Neural cell (in vitro differentiated cells): ENCODE measurements around the gene HCST.

Experiments used
- MXI1 ChIP-seq: fragments of 450-650 bp; conservative IDR thresholded peaks from 2 replicates; pipeline ENCODE4 v1.6.1; 2014; ENCODE audit warnings: antibody characterized with exemption, mild to moderate bottlenecking; ENCODE audit not compliant: poor library complexity, severe bottlenecking
- POLR2AphosphoS5 ChIP-seq: IDR thresholded peaks from 2 replicates; pipeline ENCODE4 v1.6.1; 2012
- TAF1 ChIP-seq: IDR thresholded peaks from 2 replicates; pipeline ENCODE4 v1.6.1; 2012; ENCODE audit warnings: low read depth
- TF ChIP-seq, protein P1 (sequence below): fragments of 450-650 bp; IDR thresholded peaks from 2 replicates; pipeline ENCODE4 v1.5.1; 2014; ENCODE audit warnings: antibody characterized with exemption, mild to moderate bottlenecking, moderate library complexity; ENCODE audit not compliant: poor library complexity, severe bottlenecking

DNA sequence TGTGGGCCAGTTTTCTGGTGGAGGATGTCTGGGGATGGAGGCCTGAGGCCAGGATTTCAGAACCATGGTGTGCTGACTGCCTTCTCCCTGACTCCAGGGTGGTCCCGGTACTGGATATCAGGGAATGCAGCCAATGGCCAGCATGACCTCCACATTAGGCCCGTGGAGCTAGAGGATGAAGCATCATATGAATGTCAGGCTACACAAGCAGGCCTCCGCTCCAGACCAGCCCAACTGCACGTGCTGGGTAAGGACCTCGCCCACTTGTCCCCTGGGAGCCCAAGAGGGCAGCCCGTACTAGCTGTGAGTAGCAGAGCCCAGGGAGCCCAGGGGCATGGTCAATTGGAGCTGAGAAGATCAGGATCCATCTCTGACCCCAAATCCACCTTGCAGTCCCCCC is 44.0 kb upstream of the HCST start:
- TF ChIP-seq, protein P1, sequence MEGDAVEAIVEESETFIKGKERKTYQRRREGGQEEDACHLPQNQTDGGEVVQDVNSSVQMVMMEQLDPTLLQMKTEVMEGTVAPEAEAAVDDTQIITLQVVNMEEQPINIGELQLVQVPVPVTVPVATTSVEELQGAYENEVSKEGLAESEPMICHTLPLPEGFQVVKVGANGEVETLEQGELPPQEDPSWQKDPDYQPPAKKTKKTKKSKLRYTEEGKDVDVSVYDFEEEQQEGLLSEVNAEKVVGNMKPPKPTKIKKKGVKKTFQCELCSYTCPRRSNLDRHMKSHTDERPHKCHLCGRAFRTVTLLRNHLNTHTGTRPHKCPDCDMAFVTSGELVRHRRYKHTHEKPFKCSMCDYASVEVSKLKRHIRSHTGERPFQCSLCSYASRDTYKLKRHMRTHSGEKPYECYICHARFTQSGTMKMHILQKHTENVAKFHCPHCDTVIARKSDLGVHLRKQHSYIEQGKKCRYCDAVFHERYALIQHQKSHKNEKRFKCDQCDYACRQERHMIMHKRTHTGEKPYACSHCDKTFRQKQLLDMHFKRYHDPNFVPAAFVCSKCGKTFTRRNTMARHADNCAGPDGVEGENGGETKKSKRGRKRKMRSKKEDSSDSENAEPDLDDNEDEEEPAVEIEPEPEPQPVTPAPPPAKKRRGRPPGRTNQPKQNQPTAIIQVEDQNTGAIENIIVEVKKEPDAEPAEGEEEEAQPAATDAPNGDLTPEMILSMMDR = no peak
- no peak for TF ChIP-seq MXI1
- no peak for TF ChIP-seq TAF1
- TF ChIP-seq POLR2AphosphoS5 = no peak
